GM12878 (cell line): ENCODE data around the gene ACSF2.

Experiments used
- NR2F1 ChIP-seq: fragments of 450-650 bp; conservative IDR thresholded peaks from 2 replicates; pipeline ENCODE4 v1.6.1; 2017; ENCODE audit warnings: mild to moderate bottlenecking
- POLR2A ChIP-seq: IDR thresholded peaks from 2 replicates; pipeline ENCODE4 v1.6.1; 2011; ENCODE audit warnings: low read depth, mild to moderate bottlenecking, low read length
- TF ChIP-seq, protein P1 (sequence below), 3 experiments: IDR thresholded peaks in 2 of 3; conservative IDR thresholded peaks in 1 of 3; 2 replicates each; pipeline ENCODE4 v1.5.1; 2011; ENCODE audit warnings: low read depth in 3 of 3, low read length in 3 of 3, mild to moderate bottlenecking in 3 of 3, control low read depth in 2 of 3, moderate library complexity in 2 of 3, inconsistent platforms in 1 of 3, mixed read lengths in 1 of 3; ENCODE audit not compliant: control insufficient read depth in 2 of 3, insufficient read depth in 1 of 3; ENCODE audit errors: extremely low read depth in 1 of 3

DNA sequence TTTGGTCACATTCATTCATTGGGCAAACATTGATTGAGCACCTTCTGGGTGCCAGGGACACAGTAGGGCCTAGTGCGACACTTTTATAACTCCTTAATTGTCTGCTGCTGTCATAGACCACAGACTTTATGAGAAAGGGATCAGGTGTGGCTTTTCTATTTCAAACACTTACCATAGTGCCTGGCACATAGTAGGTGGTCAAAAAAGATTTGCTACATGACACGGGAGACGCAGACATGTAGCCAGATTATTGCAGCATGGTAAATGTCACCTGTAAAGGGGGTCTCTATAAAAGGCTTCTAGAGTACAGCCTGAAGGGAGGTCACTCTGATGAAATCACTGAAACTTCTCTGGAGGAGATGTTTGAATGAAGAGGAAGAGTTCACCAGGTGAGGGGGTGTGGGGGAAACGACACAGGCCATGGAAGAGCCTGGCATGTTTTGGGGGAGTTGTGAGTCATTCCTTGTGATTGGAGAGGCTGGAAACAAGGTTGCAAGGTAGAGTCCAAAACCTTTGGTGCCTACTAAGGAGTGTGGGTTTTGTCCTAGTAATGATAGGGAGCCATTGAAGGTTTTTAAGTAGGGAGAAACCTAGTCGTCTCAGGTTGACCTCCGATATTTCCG, 54.2 kb downstream of the ACSF2 start:
- TF ChIP-seq, protein P1, sequence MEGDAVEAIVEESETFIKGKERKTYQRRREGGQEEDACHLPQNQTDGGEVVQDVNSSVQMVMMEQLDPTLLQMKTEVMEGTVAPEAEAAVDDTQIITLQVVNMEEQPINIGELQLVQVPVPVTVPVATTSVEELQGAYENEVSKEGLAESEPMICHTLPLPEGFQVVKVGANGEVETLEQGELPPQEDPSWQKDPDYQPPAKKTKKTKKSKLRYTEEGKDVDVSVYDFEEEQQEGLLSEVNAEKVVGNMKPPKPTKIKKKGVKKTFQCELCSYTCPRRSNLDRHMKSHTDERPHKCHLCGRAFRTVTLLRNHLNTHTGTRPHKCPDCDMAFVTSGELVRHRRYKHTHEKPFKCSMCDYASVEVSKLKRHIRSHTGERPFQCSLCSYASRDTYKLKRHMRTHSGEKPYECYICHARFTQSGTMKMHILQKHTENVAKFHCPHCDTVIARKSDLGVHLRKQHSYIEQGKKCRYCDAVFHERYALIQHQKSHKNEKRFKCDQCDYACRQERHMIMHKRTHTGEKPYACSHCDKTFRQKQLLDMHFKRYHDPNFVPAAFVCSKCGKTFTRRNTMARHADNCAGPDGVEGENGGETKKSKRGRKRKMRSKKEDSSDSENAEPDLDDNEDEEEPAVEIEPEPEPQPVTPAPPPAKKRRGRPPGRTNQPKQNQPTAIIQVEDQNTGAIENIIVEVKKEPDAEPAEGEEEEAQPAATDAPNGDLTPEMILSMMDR (IDR thresholded peaks at IDR 0.05 in 2 of 3, conservative IDR thresholded peaks at IDR 0.05 in 1 of 3; ENCODE audit: control insufficient read depth in 2 of 3, extremely low read depth in 1 of 3, insufficient read depth in 1 of 3, low read depth in 3 of 3, low read length in 3 of 3), result no peak
- TF ChIP-seq POLR2A (no peak), NR2F1 (no peak)
